GM12878 (cell line): ENCODE measurements around the gene RMP24.

Source experiments
- ATAC-seq: fragments of 200-7000 bp; cut with Tn5 transposase; 3 replicates; pipeline ENCODE4 v1.9.1; 2020; ENCODE audit warnings: mild to moderate bottlenecking, moderate library complexity
- BruUV-seq: library from RNA; stranded (reverse); fragments of 400-500 nt; replicated peaks from 2 replicates; lab custom pipeline; 2021; lab: Mats Ljungman, UMichigan
- CTCF ChIA-PET: fragments of 300-600 bp; sonication (Branson Sonifier 250); formaldehyde crosslinking; extraction: SDS; loops from one replicate; lab custom pipeline; 2021; ENCODE audit warnings: inconsistent platforms; lab: Yijun Ruan, JAX
- POLR2A ChIA-PET: fragments of 350-600 bp; formaldehyde crosslinking; extraction: SDS; loops from one replicate; lab custom pipeline; 2021; ENCODE audit warnings: inconsistent platforms; lab: Charles Lee
- RAD21 ChIA-PET: fragments of 300-600 bp; sonication (Branson Sonifier 250); formaldehyde crosslinking; loops from one replicate; lab custom pipeline; 2023; ENCODE audit warnings: antibody characterized with exemption; ENCODE audit not compliant: unreplicated experiment; lab: Charles Lee
- SMC1A ChIA-PET: fragments of 300-600 bp; sonication (Branson Sonifier 250); formaldehyde crosslinking; loops from one replicate; lab custom pipeline; 2023; ENCODE audit not compliant: unreplicated experiment, uncharacterized antibody; lab: Charles Lee
- DNase-seq: peaks from one replicate; pipeline ENCODE4 v3.0.0-alpha.2; 2011; ENCODE audit warnings: low read depth, low spot score
- FAIRE-seq: peaks from 3 replicates; lab custom pipeline; 2011; peaks lifted over from hg19 to GRCh38; lab: Jason Lieb, UNC
- H2AFZ ChIP-seq: 2 replicates; pipeline ENCODE4 v1.6.0; 2011; ENCODE audit warnings: low read depth, low read length, control low read depth; ENCODE audit not compliant: control insufficient read depth
- H3K27ac ChIP-seq: 2 replicates; pipeline ENCODE4 v1.5.1; 2011; ENCODE audit warnings: control low read depth; ENCODE audit not compliant: control insufficient read depth, insufficient read depth
- H3K27me3 ChIP-seq, 2 experiments: replicated peaks in 1 of 2; 2 replicates each; pipeline versions ENCODE4 v1.6.0 to v1.6.1; 2011; ENCODE audit warnings: low read length in 1 of 2; ENCODE audit not compliant: control insufficient read depth in 2 of 2, insufficient read depth in 2 of 2
- H3K36me3 ChIP-seq, 2 experiments: 2 replicates each; pipeline ENCODE4 v1.5.1; 2011; ENCODE audit warnings: low read length in 1 of 2; ENCODE audit not compliant: control insufficient read depth in 2 of 2, insufficient read depth in 2 of 2
- H3K4me1 ChIP-seq: 2 replicates; pipeline ENCODE4 v1.6.1; 2011; ENCODE audit warnings: mild to moderate bottlenecking, low read length, moderate library complexity, mixed read lengths; ENCODE audit not compliant: control insufficient read depth, insufficient read depth
- H3K4me2 ChIP-seq: 2 replicates; pipeline ENCODE4 v1.6.0; 2011; ENCODE audit warnings: control low read depth; ENCODE audit not compliant: control insufficient read depth, insufficient read depth
- H3K4me3 ChIP-seq: fragments of 200-600 bp; sonication (generic); 2 replicates; pipeline ENCODE4 v1.5.1; 2016
- H3K79me2 ChIP-seq: 2 replicates; pipeline ENCODE4 v1.6.0; 2011; ENCODE audit warnings: low read length; ENCODE audit not compliant: control insufficient read depth, insufficient read depth
- H3K9ac ChIP-seq: 2 replicates; pipeline ENCODE4 v1.8.0; 2011; ENCODE audit warnings: low read length, control low read depth, mixed read lengths; ENCODE audit not compliant: control insufficient read depth, insufficient read depth
- H3K9me3 ChIP-seq: replicated peaks from 3 replicates; pipeline ENCODE4 v1.5.1; 2011; ENCODE audit warnings: mild to moderate bottlenecking, low read length; ENCODE audit not compliant: control insufficient read depth, insufficient read depth
- H4K20me1 ChIP-seq: 2 replicates; pipeline ENCODE4 v1.6.0; 2011; ENCODE audit not compliant: control insufficient read depth, insufficient read depth
- EP300 ChIP-seq, 2 experiments: fragments of 150-350 bp in 1 of 2; IDR thresholded peaks; 2 replicates each; pipeline ENCODE4 v1.6.1; 2011 to 2012; ENCODE audit warnings: low read depth in 2 of 2, low read length in 2 of 2, borderline replicate concordance in 1 of 2, improper control_type of control experiment in 1 of 2, inconsistent platforms in 1 of 2; ENCODE audit not compliant: control insufficient read depth in 1 of 2
- EZH2 ChIP-seq: IDR thresholded peaks from 2 replicates; pipeline ENCODE4 v1.6.1; 2012; ENCODE audit warnings: low read depth, mild to moderate bottlenecking, control low read depth, inconsistent platforms, low read length, borderline replicate concordance; ENCODE audit not compliant: control insufficient read depth
- MTA2 ChIP-seq: fragments of 450-650 bp; IDR thresholded peaks from 2 replicates; pipeline ENCODE4 v1.6.1; 2016; ENCODE audit warnings: low read depth, mild to moderate bottlenecking, moderate library complexity
- ZBTB33 ChIP-seq: fragments of 450-650 bp; IDR thresholded peaks from 2 replicates; pipeline ENCODE4 v1.6.1; 2017; ENCODE audit warnings: mild to moderate bottlenecking
- ZNF217 ChIP-seq: fragments of 450-650 bp; IDR thresholded peaks from 2 replicates; pipeline ENCODE4 v1.6.1; 2017; ENCODE audit warnings: antibody characterized with exemption, mild to moderate bottlenecking
- in situ Hi-C: fragments of 300-500 bp; cut with MboI; formaldehyde crosslinking; loops from 9 replicates; pipeline ENCODE4 v1.14.3; 2018; ENCODE audit warnings: mixed read lengths
- intact Hi-C: fragments of 100-400 bp; cut with micrococcal nuclease; formaldehyde crosslinking; loops from one replicate; pipeline ENCODE4 v1.14.2; 2022; ENCODE audit not compliant: unreplicated experiment

The RMP24 gene

DNA sequence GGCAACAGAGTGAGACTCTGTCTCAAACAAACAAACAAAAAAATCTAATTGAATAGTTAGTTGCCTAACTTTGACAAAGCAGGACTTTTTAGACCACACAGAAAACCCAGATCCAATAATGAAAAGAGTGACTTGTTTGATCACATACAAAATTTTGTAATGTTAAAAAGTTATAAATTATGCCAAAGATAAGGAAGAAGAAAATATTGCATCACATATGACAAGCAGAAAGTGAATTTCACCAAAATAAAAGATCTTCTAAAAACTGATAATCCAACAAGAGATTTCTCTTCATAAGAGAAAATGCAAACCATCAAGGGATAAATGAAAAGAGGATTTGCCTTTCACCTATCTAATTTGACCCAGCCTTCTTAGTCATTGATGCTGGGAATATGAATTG is 2.8 kb upstream of the RMP24 start:
- CTCF ChIA-PET: no interaction called here
- Histone ChIP-seq H3K4me2 (peak overlapping the region; percentile 54; the same call in 1 of the 2 replicates), H3K4me3 (peak overlapping the region; percentile 57; the same call in 1 of the 2 replicates), H3K27ac (no peak overlapping the region), H3K9me3 (no peaks in the 10 kb centered on the region), H2AFZ (peak overlapping the region; percentile 91), H3K79me2 (peaks cover 23% of the 10 kb centered on the region), H3K9ac (no peak overlapping the region), H3K27me3 (no peaks in the 10 kb centered on the region), H3K36me3 (no peaks in the 10 kb centered on the region), H4K20me1 (no peaks in the 10 kb centered on the region), H3K4me1 (peaks cover 21% of the 10 kb centered on the region)
- POLR2A ChIA-PET: no interaction called here
- FAIRE-seq (no peak), DNase-seq (no peak), ATAC-seq (no peak)
- in situ Hi-C loops (loop anchor here (10.0 kb wide), 1 partner anchor 385 kb away; the partner anchor contains the start of gene GALNT1), intact Hi-C loops (loop anchor here (5.0 kb wide), 3 partner anchors 98 to 472 kb away; partner anchors contain the start of genes INO80C and RPRD1A)
- BruUV-seq: no TSS peak
- RAD21 ChIA-PET: no interaction called here
- no peak for TF ChIP-seq EZH2
- no peak for TF ChIP-seq MTA2
- TF ChIP-seq EP300 (IDR thresholded peaks at IDR 0.05; ENCODE audit: borderline replicate concordance in 1 of 2, control insufficient read depth in 1 of 2, low read depth in 2 of 2, low read length in 2 of 2): no peak
- TF ChIP-seq ZBTB33: no peak
- TF ChIP-seq ZNF217: no peak
- SMC1A ChIA-PET: no interaction called here
